ENCODE measurements around the gene ARHGAP10. TPM values are rescaled to one million over a fixed set of nuclear protein-coding genes. Genes with fewer than 3 reads are reported as not detected.

Gene ARHGAP10
- total RNA-seq, 1 experiment from 2014 or later, result 36.6 TPM

GRCh38 chr4:147773261-147774184, 41.6 kb downstream of the ARHGAP10 start:
- no TSS peak for BruUV-seq (replicated peaks)
- Mint-ChIP-seq H3K27me3 (ENCODE audit: insufficient read depth, unreplicated experiment) (no peaks in the 10 kb centered on the region), H3K36me3 (ENCODE audit: insufficient read depth, unreplicated experiment) (no peaks in the 10 kb centered on the region), H3K27ac (ENCODE audit: unreplicated experiment) (no peak overlapping the region), H3K4me3 (ENCODE audit: unreplicated experiment) (no peak overlapping the region), H3K4me1 (ENCODE audit: low read depth, unreplicated experiment) (peaks cover 16% of the 10 kb centered on the region), H3K9me3 (ENCODE audit: unreplicated experiment) (no peaks in the 10 kb centered on the region)
- CTCF ChIA-PET, result interaction anchor here (0.6 to 0.9 kb wide), 2 partner anchors 8 to 93 kb away, joined by 3 to 4 read pairs; no protein-coding TSS in a partner anchor
- H3K9me3 ChIP-seq, result no peaks in the 10 kb centered on the region
- peaks cover 52% of the 10 kb centered on the region for H3K4me1 ChIP-seq
- H3K27me3 ChIP-seq (replicated peaks; ENCODE audit: control insufficient read depth, insufficient read depth, low read length), result no peaks in the 10 kb centered on the region
- H3K36me3 ChIP-seq (ENCODE audit: control insufficient read depth, insufficient read depth, low read length), result no peaks in the 10 kb centered on the region
- intact Hi-C loops (cut with micrococcal nuclease; ENCODE audit: unreplicated experiment), result loop anchor here (2.0 to 5.0 kb wide), 2 partner anchors 13 to 69 kb away; no protein-coding TSS in a partner anchor
- POLR2A ChIA-PET, result no interaction called here
- no peak for DNase-seq
- TF ChIP-seq CTCF (IDR thresholded peaks at IDR 0.05; ENCODE audit: insufficient read depth in 1 of 2, low read depth in 1 of 2, low read length in 1 of 2, severe bottlenecking in 1 of 2, unreplicated experiment in 1 of 2), result no peak
- H3K4me3 ChIP-seq (ENCODE audit: low read depth, low read length), result no peak overlapping the region

DNA sequence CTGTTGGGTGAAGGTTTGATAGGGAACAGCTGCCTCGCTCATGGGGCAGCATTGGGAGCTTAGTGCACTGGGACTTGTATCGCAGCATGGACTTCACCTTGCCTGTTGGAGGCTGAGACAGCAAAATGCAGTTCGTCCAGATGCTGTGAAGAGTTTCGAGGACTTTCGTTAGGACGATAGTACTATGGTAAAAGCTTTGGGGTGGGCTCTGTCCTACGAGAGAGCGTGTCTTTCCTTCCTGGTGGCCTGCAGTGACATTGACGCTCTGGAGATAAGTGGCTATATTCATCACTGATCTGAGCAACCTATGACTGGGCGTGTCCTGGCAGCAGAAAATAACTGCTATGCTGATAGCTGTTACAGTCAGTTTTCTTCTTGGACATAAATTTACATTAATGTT, 44.8 kb downstream of the ARHGAP10 start:
- no peaks in the 10 kb centered on the region for H3K27me3 Mint-ChIP-seq (ENCODE audit: insufficient read depth, unreplicated experiment)
- H3K27me3 ChIP-seq (replicated peaks; ENCODE audit: control insufficient read depth, insufficient read depth, low read length), result no peaks in the 10 kb centered on the region
- POLR2A ChIA-PET, result interaction anchor here (0.6 kb wide), 1 partner anchor 90 kb away, joined by 3 read pairs; no protein-coding TSS in a partner anchor
- no TSS peak for BruUV-seq (replicated peaks)
- no peak overlapping the region for H3K4me3 Mint-ChIP-seq (ENCODE audit: unreplicated experiment)
- no peak overlapping the region for H3K4me3 ChIP-seq (ENCODE audit: low read depth, low read length)
- no peaks in the 10 kb centered on the region for H3K36me3 Mint-ChIP-seq (ENCODE audit: insufficient read depth, unreplicated experiment)
- H3K4me1 ChIP-seq, result peaks cover 46% of the 10 kb centered on the region
- no peaks in the 10 kb centered on the region for H3K36me3 ChIP-seq (ENCODE audit: control insufficient read depth, insufficient read depth, low read length)
- no peaks in the 10 kb centered on the region for H3K9me3 ChIP-seq
- intact Hi-C loops (cut with micrococcal nuclease; ENCODE audit: unreplicated experiment), result no loop called here
- no peak overlapping the region for H3K27ac Mint-ChIP-seq (ENCODE audit: unreplicated experiment)
- H3K4me1 Mint-ChIP-seq (ENCODE audit: low read depth, unreplicated experiment), result peaks cover 13% of the 10 kb centered on the region
- no peak for DNase-seq
- H3K9me3 Mint-ChIP-seq (ENCODE audit: unreplicated experiment), result no peaks in the 10 kb centered on the region
- TF ChIP-seq CTCF (IDR thresholded peaks at IDR 0.05; ENCODE audit: insufficient read depth in 1 of 2, low read depth in 1 of 2, low read length in 1 of 2, severe bottlenecking in 1 of 2, unreplicated experiment in 1 of 2), result no peak
- CTCF ChIA-PET, result no interaction called here

GRCh38 chr4:147777456-147778091, 45.7 kb downstream of the ARHGAP10 start:
- peaks cover 42% of the 10 kb centered on the region for H3K4me1 ChIP-seq
- no peaks in the 10 kb centered on the region for H3K9me3 Mint-ChIP-seq (ENCODE audit: unreplicated experiment)
- CTCF ChIA-PET, result no interaction called here
- H3K9me3 ChIP-seq, result no peaks in the 10 kb centered on the region
- H3K27me3 ChIP-seq (replicated peaks; ENCODE audit: control insufficient read depth, insufficient read depth, low read length), result no peaks in the 10 kb centered on the region
- H3K36me3 Mint-ChIP-seq (ENCODE audit: insufficient read depth, unreplicated experiment), result no peaks in the 10 kb centered on the region
- intact Hi-C loops (cut with micrococcal nuclease; ENCODE audit: unreplicated experiment), result no loop called here
- H3K4me3 Mint-ChIP-seq (ENCODE audit: unreplicated experiment), result no peak overlapping the region
- H3K27ac Mint-ChIP-seq (ENCODE audit: unreplicated experiment), result no peak overlapping the region
- no peaks in the 10 kb centered on the region for H3K27me3 Mint-ChIP-seq (ENCODE audit: insufficient read depth, unreplicated experiment)
- TF ChIP-seq CTCF (IDR thresholded peaks at IDR 0.05; ENCODE audit: insufficient read depth in 1 of 2, low read depth in 1 of 2, low read length in 1 of 2, severe bottlenecking in 1 of 2, unreplicated experiment in 1 of 2), result no peak
- POLR2A ChIA-PET, result no interaction called here
- H3K4me1 Mint-ChIP-seq (ENCODE audit: low read depth, unreplicated experiment), result peaks cover 4% of the 10 kb centered on the region
- H3K4me3 ChIP-seq (ENCODE audit: low read depth, low read length), result no peak overlapping the region
- no peak for DNase-seq
- BruUV-seq (replicated peaks), result no TSS peak
- H3K36me3 ChIP-seq (ENCODE audit: control insufficient read depth, insufficient read depth, low read length), result no peaks in the 10 kb centered on the region
